Measurements from ENCODE around the gene PRDM16.

DNA sequence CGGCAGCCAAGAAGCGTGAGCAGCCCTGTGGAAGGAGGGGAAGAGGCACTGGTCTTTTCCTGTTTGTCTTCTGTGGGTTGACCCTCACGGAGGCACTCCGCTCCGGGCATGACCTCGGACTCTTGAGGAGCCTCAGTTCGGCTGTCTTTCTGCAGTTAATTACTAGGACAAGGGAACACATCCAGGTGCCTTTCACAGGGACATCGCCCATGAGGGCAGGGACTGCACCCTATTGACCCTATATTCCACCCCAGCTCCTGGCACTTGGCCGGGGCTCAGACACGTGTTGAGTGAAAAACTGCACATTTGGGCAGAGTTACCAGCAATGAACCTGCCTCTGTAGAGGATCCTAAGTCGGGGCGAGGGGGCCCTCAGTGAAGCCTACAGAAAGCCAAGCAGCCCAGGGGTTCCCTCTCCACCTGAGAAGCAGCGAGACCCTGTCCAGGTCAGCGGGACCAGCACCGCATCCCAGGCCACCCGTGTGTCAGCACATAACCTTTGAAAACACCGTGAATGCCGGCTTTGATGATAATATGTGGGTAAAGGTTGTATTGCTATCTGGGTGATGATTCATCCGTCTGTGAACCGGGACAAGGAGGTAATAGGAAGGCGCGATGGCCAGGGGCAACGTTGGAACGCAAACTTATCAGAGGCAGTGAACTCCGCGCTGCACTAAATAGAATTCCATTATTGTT, 224.0 kb downstream of the PRDM16 start:
- TF ChIP-seq, protein P1, sequence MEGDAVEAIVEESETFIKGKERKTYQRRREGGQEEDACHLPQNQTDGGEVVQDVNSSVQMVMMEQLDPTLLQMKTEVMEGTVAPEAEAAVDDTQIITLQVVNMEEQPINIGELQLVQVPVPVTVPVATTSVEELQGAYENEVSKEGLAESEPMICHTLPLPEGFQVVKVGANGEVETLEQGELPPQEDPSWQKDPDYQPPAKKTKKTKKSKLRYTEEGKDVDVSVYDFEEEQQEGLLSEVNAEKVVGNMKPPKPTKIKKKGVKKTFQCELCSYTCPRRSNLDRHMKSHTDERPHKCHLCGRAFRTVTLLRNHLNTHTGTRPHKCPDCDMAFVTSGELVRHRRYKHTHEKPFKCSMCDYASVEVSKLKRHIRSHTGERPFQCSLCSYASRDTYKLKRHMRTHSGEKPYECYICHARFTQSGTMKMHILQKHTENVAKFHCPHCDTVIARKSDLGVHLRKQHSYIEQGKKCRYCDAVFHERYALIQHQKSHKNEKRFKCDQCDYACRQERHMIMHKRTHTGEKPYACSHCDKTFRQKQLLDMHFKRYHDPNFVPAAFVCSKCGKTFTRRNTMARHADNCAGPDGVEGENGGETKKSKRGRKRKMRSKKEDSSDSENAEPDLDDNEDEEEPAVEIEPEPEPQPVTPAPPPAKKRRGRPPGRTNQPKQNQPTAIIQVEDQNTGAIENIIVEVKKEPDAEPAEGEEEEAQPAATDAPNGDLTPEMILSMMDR (IDR thresholded peaks at IDR 0.05; ENCODE audit: low read length), result no peak
- TF ChIP-seq EZH2 (IDR thresholded peaks at IDR 0.05; ENCODE audit: borderline replicate concordance, low read length), result no peak

Measured in OCI-LY1 (cell line).